ENCODE results near the gene DLGAP4.

DNA sequence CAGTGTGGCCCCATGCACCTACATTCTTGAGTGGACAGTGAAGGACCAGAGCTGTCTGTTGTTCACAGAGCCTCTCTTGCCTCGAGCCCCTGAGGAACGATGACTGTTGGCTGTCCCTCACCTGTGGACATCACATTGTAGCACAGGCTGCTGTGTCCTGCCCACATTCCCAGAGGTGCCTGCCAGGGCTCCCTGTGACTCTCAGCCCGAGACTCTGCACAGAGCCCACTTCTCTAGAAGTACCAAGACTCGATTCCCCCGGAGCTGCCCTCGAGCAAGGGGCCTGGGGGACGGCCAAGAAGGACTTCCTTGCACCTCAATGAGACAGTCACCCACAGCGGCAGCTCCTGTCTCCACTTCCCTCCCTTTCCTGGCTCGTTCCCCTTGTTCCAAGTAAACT, 28.6 kb upstream of the DLGAP4 start:
- TF ChIP-seq, protein P1, sequence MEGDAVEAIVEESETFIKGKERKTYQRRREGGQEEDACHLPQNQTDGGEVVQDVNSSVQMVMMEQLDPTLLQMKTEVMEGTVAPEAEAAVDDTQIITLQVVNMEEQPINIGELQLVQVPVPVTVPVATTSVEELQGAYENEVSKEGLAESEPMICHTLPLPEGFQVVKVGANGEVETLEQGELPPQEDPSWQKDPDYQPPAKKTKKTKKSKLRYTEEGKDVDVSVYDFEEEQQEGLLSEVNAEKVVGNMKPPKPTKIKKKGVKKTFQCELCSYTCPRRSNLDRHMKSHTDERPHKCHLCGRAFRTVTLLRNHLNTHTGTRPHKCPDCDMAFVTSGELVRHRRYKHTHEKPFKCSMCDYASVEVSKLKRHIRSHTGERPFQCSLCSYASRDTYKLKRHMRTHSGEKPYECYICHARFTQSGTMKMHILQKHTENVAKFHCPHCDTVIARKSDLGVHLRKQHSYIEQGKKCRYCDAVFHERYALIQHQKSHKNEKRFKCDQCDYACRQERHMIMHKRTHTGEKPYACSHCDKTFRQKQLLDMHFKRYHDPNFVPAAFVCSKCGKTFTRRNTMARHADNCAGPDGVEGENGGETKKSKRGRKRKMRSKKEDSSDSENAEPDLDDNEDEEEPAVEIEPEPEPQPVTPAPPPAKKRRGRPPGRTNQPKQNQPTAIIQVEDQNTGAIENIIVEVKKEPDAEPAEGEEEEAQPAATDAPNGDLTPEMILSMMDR (IDR thresholded peaks at IDR 0.05): no peak
- TF ChIP-seq POLR2A (IDR thresholded peaks at IDR 0.05): no peak

All from ovary (tissue), 3 donors.